GM18861 (cell line): ENCODE results near the gene C14orf132.

Experiments used
- ATAC-seq: cut with Tn5 transposase; IDR thresholded peaks from one replicate; pipeline ENCODE4 v1.9.1; 2021; ENCODE audit not compliant: unreplicated experiment

Gene C14orf132

DNA sequence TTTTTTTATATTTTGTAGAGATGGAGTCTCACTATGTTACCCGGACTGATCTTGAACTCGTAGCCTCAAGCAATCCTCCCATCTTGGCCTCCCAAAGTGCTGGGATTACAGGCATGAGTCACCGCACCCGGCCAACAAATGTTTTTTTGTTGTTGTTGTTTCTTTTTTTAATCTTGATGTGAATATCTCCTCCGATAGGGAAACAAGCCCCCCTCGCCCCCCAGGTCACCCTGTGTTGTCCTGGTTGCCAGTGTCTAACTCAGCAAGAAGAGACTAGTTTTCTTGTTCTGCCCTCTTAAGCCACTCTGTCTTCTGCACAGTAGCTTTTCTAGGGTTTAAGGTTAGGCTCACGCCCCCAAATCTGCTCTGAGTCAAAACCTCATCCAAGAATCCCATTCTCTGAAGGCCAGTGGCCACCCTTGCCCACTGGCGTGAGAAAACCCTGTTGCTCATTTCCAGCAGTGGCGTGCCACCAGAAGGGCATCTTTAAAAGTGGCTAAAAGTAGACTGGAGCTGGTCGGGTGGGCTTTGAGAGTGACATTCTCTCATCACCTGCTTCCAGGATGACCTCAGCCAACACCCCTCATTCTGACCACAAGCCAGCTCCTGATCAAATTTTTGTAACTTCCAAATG, 42.7 kb downstream of the C14orf132 start:
- ATAC-seq: no peak

DNA sequence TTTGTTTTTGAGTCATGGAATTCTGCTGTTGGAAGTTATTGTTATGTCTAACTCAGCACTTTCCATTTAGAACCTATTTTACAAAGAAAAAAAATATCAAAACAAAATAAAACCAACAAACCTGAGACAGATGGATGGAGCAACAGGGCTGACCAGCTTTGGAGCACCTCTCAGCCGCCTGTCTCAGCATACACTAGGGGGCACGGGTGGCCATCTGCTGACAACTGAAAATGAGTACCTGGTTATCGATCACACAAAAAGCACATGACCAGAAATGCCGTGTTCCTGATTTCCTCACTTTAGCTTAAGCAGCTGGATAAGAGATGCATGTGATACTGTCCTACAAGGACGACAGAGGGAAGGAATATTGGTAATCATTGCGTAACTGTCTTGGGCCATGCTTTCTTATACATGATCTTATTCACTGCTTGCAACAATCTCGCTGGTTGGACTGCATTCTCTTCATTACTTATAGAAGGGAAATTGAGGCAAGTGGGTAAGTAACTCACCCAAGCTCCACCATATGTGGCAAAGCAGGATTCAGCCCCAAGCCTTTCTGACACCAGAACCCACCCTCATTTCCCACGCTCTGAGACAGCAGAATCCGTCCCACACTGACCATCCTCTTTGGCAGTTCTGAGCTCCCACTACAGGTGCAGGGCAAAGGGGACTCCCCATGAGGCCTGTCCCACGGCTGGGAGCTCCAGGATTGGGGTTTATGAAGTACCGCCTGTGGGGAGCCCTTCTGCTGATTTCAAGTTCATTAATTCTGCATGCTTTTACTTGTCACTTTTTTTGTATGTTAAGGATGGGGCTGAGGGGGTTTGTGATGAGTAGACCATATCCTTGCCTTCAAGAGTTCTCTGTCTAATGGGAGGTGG, 43.5 kb downstream of the C14orf132 start:
- ATAC-seq: no peak

DNA sequence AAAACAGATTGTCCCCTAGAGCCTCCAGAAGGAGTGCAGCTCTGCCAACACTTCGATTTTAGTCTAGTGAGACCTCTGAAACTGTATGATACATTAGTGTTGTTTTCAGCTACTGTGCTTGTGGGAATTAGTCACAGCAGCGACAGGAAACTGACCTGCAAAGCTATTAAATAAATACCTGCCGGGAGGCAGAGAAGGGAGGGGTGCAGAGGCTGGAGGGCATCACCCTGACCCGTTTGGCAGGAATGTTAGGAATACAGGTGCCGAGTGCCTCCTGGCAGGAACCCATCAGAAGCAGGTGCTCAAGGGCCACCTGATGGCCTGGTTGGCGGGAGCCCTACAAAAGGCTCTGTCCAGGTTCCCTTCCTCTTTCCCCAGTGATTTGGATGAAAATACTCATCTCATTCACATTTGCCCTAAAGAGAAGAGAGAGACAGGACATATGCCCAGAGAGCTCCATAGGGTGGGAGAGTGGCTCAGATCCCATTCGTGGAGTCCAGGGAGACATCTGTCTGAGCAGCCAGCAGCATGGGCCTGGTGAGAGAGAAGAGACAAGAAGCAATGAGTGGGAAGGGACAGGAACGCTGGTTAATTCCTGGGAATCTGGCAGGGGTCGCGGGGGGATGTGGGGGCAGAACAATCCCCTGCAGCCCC, 44.6 kb downstream of the C14orf132 start:
- no peak for ATAC-seq

DNA sequence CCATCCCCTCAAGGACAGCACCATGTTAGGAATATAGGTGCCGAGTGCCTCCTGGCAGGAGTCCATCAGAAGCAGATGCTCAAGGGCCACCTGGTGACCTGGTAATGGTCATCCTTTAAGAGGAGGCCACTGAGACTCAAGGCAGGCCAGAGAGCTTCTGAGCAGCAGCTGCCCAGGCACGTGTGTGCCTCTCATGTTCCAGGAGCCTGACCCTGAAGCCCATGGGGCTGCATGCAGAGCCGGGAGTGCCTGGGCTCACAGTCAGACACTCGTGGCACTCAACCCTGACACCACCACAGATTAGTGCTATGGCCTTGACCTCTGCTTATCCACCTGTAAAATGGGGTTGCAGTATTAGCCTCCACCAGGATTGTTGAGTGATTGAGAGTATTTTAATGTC, 45.6 kb downstream of the C14orf132 start:
- ATAC-seq: no peak

DNA sequence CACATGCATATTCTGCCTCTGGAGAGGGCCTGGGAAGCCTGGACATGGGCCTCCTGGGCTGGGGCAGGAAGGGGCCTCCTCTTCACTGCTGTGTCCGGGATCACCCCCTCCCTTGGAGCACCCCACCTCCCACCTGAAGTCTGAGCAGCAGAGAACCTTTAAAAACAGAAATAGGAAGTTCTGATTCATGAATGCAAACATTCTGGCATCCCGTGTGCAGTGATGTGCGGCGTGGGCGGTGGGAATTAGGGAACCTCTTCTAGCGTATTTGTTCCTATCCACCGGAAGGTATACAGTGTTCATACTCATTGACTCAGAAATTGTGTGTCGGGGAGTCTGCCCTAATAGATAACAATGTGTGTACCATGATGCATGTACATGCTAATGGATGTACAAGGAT, 46.2 kb downstream of the C14orf132 start:
- ATAC-seq: no peak

DNA sequence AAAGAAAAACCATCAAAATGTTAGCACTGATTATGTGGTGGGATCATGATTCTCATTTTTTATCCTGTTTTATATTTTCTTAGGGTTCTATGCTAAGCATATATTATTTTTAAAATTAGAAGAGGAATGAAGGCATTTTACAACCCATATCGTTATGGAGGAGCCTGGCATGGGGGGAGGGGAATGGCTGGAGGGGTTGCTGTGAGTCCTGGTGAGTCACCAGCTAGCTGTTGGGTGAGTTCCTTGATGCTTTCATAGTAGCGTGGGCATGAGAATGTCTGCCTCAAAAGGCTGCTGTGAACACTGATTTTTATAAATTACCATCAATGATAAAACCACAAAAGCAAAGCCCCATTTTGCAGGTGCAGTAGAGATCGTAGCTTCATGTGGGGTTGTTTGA, 46.9 kb downstream of the C14orf132 start:
- ATAC-seq: no peak

DNA sequence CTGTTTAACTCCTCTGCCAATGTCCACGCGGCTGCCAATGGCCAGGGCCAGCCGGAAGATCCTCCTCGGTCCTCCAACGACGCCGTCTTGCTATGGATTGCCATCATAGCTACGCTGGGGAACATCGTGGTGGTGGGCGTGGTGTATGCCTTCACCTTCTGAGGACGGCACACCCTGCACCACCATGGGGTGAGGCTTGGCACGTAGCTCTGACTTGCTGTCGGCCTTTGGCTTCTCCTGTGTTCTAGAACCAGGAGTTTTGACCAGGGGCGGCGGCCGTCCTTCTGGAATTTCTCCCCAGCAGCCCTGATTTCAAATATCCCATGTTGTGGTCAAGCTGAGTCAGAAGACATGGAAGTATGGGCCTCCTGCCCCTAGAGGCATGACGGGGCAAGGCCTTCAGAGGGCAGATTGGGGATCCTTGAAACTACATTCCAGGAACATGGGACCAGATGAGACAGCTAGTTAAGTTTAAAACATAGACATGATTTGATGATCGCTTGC, 47.5 kb downstream of the C14orf132 start:
- ATAC-seq: no peak

DNA sequence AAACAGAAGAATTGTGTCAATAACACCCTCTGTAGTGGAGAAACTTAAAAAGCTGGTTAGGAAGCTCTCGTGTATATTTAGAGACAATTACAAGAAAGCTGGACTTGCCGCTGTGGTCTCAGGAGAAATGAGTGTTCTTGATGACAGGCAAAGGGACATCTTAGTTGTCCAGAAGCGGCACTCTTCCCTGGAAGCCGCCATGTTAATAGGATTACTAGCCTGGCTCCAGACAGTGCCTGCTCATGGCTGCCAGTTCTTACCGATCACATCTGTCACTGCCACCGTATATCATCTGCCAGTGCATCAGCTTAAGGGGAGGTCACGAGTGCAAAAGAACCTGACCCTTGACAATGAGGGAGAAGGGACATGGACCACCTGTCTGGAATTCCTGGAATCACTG, 48.9 kb downstream of the C14orf132 start:
- no peak for ATAC-seq

DNA sequence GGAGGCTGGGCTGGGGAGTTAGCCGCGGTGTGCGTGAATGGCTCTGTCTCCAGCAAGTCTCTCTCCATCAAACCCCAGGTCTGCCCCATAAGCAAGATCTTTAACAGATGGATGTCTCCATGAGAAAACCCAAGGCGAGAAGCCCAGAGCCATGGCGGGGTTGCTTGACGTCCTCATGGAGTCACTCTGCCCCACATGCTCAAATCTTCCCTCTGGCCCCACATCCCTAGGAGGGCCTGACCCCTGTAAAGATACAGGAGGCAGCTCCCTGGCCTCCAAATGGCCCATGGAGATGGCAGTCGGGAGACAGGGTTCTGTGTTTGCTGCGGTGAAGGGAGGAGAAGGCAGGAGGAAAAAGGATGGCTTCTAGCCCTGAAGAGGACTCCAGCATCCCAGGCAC, 49.3 kb downstream of the C14orf132 start:
- ATAC-seq: no peak

DNA sequence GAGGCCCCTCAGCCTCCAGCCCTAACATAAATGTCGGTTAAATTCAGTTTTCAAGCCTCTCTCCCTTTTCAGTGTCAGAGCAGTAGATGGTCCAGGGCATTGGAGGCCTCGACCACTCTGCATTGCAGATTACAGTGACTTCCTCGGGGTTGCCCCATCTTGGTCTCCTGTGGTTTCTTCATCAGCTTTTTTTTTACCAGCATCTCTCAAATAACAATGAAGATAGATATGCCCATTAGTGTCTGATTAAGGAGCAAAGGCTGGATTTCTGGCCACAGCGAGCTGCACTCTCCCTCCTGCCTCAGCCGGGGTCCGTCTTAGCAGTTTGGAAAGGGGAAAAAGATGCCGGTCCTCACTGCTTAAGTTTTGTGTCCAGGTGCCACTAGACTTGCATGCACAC, 49.7 kb downstream of the C14orf132 start:
- ATAC-seq: no peak

DNA sequence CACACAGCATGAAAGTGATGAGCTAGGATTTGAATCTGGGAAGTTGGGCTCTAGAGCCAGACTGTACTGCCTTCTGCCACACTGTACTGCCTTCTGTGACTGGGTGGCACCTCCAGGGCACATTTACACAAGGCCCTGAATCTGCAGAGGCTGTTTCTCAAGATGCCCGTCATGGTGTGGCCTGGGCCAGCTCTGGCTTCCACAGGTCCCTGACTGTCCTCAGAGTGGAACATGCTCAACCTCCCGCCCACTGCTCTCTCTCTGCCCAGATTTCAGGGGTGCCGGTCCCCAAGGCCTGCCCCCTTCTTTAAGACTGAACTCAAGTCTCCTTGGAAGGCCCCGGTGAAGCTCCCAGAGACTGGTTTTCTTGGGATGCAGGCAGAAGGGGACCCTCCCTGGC, 50.2 kb downstream of the C14orf132 start:
- ATAC-seq: no peak

DNA sequence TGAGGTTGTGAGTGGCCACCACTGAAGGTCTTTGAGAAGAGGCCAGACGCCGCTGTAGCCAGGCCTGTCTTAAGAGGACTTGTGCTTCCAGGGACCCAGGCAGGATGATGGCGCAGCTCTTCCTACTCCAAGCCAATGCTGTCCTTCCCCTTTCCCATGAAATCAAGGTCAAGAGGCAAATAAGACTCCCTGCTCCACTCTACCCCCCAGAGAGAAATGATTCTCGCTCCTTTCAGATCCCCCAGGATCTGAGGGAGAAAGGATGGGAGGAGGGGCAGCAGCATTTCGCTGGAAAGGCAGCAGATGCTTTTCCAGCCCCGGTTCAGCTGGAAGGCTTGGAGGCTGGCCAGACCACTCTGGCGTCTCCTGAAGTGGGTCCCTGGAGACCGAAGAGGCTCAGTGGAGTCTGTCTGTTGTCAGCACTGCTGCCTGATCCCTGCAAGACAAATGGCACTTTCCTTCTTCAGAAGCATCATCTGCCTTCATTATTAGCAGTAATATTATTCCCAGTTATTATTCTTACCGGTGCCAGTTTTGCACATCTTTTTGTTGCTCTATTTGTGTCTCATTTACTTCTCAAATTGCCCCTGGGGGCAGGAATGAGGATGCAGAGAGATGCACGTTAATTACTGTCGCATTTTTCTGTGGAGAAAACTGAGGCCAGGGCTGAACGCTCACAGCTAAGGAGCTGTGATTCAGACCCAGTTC, 51.4 kb downstream of the C14orf132 start:
- no peak for ATAC-seq

DNA sequence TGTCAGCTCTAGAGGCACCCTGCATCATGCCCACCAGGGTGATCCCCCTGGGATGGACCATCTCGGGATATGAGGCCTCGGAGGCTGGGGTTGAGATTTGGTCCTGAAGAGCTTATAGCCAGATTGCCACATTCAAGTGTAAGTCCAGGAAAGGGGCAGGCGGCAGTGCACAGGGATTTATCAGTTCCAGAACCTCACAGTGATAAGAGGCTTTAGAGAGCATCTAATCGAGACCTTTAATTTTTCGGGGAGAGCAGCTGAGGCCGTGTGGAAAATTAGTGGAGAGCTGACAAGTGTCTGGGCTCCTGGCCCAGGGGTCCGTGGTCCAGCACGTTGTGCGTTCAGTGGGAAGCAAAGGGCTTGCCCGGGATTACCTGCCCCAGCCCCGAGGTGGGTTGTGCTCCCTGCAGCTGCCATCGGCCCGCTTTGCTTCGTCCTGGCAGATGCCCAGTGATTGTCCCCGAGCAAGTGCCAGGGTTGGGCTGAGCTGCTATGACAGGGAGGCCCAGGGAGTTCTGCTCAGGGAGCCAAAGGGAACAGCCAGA, 52.1 kb downstream of the C14orf132 start:
- ATAC-seq: no peak

DNA sequence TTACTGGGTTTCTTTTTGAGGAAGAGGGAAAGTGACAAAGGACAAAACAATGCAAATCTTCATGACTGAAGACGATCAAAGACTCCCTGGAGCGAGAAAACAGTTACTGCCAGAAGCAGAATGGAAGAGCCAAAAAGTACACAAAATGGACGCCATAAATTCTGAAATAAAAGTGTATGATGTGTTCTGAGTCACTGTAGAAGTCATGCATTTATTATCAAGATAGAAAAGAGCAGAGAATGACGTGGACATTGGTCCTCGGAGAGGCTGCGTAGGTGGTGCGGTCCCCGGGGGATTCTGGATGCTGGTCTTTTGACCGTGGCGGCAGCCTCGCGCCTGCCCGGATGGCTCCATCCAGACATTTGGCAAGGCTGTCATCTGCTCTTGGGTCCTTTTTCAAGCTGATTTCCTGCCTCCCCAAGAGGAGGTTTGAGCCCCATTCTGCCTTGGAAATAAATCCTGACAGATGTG, 52.8 kb downstream of the C14orf132 start:
- no peak for ATAC-seq

DNA sequence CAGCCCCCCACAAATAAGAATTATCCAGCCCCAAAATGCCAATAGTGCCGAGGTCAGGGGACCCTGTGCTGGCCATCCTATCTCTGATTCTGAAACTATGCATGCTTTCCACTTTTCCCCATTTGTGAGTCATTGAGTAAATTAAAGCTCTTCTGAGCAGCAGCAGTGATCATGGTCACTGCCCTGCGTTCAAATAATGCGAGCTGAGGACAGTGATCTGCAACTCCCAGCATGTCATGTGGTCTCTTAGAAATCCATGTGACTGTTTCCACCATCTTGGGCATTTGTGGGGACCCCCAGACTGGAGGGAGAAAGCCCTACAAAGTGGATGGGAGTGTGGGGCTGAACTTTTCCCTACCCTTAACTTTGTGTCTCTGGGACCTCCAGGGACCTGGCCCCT, 53.8 kb downstream of the C14orf132 start:
- no peak for ATAC-seq

DNA sequence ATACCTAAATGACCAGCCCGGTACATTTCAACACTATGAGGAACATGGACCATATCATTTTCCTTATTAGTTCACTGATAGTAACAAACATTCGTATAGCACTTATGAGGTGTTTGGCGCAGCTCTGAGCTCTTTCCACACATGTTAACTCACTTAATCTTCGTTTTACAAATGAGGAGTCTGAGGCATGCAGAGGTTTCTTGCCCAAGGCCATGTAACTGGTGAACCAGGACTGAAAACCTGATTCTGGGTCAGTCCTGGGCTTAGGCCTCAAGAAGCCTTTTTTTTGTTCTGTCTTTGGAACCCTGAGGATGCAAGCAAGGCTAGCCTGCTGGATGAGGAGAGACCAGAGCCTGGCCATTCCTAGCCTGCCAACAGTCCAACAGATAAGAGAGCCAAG, 55.0 kb downstream of the C14orf132 start:
- ATAC-seq: no peak

DNA sequence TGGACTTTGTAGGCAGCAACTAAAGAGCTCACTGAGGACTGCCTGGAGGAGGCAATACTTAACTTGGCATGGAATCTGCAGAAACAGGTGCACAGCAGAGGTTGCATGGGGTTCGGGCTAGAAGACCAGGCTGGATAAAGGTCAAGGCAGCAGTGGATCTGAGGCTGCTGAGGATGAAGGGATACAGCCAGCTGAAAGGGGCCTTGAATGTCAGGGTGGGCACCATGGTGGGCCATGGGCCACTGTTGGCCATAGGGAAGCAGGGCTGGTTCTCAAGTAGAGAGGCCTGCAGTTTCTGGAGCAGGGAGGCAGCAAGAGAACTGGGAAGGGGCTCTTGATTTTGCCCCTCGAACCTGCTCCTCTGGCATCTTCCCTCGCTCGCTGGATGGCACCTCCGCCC, 55.5 kb downstream of the C14orf132 start:
- ATAC-seq: no peak

DNA sequence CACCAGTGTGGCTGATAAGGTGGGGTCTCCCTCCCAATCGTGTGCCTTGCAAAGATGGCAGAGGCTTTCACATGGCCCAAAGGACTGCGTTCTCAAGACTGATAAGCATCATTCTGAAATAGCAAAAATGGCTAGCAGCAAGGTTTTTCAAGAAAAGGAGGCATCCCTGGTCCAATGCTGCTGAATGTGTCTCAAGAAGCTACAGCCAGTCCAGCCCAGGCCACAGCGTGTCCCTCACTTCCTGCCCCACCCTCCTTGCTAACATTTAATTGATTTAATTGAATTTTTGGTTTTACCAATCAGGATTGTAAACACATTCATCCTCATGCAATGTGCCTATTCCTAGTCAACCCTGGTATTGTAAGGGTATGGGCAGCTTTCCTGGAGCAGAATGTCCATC, 55.9 kb downstream of the C14orf132 start:
- ATAC-seq: no peak

DNA sequence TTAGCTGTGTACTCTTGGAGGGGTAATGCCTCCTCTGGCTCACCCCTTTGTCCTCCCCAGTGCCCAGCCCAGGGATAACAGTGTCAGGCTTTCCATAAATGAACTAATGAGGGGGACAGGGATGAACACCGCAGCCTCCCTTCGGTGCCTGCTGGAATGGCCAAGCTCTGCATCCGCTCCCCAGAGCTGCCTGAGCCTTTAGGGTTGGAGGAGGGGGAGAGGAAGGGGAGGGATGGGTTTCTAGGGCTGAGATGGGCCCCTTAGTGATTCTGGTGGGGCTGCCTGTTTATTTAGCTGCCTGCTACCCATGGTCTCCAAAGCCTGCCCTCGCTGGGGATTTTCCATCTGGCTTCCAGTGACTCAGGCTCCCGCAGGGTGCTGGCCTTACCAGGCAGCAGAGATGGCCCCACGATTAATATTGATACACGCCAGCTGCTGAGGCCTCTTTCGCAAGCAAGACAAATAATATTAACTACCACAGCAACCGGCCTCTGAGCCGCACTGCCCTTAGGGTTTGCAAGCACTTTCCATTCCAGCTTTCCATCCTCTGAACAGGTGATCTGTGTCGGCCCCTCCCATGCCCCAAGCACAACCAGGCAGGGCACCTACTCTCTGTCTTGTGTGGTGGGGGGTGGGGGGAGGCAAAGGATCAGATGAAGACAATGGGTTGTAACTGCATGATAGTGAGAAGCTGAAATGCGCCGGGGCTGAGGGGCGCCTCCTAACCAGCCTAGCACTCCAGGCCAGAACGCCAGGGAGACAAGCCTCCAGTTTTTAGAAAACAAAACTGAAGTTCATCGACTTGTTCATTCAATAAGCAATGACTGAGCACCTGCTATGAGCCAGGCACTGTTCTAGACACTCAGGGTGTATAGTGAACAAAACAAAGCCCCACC, 56.7 kb downstream of the C14orf132 start:
- no peak for ATAC-seq
